ENCODE measurements around the gene HEXD.

DNA sequence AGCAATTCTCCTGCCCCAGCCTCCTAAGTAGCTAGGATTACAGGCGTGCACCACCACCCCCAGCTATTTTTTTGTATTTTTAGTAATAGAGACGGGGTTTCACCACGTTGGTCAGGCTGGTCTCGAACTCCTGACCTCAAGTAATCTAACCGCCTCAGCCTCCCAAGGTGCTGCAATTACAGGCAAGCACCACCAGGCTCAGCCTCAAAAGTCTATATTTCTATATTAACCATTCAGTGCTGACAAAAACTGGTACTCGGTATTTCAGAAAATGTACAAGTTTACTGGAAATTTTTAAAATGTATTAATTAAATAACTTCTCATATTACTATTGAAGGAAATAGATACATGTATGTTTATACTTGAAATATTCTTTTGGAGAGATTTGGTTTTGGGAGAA is 1.4 kb upstream of the HEXD start:
- TF ChIP-seq, protein P1, sequence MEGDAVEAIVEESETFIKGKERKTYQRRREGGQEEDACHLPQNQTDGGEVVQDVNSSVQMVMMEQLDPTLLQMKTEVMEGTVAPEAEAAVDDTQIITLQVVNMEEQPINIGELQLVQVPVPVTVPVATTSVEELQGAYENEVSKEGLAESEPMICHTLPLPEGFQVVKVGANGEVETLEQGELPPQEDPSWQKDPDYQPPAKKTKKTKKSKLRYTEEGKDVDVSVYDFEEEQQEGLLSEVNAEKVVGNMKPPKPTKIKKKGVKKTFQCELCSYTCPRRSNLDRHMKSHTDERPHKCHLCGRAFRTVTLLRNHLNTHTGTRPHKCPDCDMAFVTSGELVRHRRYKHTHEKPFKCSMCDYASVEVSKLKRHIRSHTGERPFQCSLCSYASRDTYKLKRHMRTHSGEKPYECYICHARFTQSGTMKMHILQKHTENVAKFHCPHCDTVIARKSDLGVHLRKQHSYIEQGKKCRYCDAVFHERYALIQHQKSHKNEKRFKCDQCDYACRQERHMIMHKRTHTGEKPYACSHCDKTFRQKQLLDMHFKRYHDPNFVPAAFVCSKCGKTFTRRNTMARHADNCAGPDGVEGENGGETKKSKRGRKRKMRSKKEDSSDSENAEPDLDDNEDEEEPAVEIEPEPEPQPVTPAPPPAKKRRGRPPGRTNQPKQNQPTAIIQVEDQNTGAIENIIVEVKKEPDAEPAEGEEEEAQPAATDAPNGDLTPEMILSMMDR (IDR thresholded peaks at IDR 0.05 in 2 of 3, conservative IDR thresholded peaks at IDR 0.05 in 1 of 3; ENCODE audit: control insufficient read depth in 2 of 3, extremely low read depth in 1 of 3, insufficient read depth in 1 of 3, low read depth in 3 of 3, low read length in 3 of 3): peak in 1 of 3 experiments; percentile 18; a peak in 1 of 6 replicates
- TF ChIP-seq EZH2 (IDR thresholded peaks at IDR 0.05; ENCODE audit: borderline replicate concordance, control insufficient read depth, low read depth, low read length) (no peak), RFX5 (IDR thresholded peaks at IDR 0.05; ENCODE audit: low read depth, low read length) (no peak), FOXM1 (IDR thresholded peaks at IDR 0.05; ENCODE audit: low read depth, low read length) (no peak), POLR2AphosphoS5 (IDR thresholded peaks at IDR 0.05; ENCODE audit: low read length) (no peak), GABPA (IDR thresholded peaks at IDR 0.05; ENCODE audit: low read depth) (no peak), CEBPB (IDR thresholded peaks at IDR 0.05; ENCODE audit: borderline replicate concordance in 1 of 2, low read depth in 2 of 2, low read length in 2 of 2) (no peak), SIN3A (IDR thresholded peaks at IDR 0.05; ENCODE audit: low read depth, low read length) (no peak), POLR2A (IDR thresholded peaks at IDR 0.05; ENCODE audit: low read depth, low read length) (no peak)
- TF ChIP-seq, protein P2, sequence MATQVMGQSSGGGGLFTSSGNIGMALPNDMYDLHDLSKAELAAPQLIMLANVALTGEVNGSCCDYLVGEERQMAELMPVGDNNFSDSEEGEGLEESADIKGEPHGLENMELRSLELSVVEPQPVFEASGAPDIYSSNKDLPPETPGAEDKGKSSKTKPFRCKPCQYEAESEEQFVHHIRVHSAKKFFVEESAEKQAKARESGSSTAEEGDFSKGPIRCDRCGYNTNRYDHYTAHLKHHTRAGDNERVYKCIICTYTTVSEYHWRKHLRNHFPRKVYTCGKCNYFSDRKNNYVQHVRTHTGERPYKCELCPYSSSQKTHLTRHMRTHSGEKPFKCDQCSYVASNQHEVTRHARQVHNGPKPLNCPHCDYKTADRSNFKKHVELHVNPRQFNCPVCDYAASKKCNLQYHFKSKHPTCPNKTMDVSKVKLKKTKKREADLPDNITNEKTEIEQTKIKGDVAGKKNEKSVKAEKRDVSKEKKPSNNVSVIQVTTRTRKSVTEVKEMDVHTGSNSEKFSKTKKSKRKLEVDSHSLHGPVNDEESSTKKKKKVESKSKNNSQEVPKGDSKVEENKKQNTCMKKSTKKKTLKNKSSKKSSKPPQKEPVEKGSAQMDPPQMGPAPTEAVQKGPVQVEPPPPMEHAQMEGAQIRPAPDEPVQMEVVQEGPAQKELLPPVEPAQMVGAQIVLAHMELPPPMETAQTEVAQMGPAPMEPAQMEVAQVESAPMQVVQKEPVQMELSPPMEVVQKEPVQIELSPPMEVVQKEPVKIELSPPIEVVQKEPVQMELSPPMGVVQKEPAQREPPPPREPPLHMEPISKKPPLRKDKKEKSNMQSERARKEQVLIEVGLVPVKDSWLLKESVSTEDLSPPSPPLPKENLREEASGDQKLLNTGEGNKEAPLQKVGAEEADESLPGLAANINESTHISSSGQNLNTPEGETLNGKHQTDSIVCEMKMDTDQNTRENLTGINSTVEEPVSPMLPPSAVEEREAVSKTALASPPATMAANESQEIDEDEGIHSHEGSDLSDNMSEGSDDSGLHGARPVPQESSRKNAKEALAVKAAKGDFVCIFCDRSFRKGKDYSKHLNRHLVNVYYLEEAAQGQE (IDR thresholded peaks at IDR 0.05; ENCODE audit: low read depth, low read length): no peak
- TF ChIP-seq, protein P3, sequence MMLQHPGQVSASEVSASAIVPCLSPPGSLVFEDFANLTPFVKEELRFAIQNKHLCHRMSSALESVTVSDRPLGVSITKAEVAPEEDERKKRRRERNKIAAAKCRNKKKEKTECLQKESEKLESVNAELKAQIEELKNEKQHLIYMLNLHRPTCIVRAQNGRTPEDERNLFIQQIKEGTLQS (IDR thresholded peaks at IDR 0.05; ENCODE audit: borderline replicate concordance, extremely low read depth, low read depth, low read length): no peak
- TF ChIP-seq, protein P4, sequence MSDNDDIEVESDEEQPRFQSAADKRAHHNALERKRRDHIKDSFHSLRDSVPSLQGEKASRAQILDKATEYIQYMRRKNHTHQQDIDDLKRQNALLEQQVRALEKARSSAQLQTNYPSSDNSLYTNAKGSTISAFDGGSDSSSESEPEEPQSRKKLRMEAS (IDR thresholded peaks at IDR 0.05; ENCODE audit: low read depth, low read length): no peak
- TF ChIP-seq, protein P5, sequence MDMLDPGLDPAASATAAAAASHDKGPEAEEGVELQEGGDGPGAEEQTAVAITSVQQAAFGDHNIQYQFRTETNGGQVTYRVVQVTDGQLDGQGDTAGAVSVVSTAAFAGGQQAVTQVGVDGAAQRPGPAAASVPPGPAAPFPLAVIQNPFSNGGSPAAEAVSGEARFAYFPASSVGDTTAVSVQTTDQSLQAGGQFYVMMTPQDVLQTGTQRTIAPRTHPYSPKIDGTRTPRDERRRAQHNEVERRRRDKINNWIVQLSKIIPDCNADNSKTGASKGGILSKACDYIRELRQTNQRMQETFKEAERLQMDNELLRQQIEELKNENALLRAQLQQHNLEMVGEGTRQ (IDR thresholded peaks at IDR 0.05; ENCODE audit: borderline replicate concordance, low read depth, low read length): no peak
- TF ChIP-seq, protein P6, sequence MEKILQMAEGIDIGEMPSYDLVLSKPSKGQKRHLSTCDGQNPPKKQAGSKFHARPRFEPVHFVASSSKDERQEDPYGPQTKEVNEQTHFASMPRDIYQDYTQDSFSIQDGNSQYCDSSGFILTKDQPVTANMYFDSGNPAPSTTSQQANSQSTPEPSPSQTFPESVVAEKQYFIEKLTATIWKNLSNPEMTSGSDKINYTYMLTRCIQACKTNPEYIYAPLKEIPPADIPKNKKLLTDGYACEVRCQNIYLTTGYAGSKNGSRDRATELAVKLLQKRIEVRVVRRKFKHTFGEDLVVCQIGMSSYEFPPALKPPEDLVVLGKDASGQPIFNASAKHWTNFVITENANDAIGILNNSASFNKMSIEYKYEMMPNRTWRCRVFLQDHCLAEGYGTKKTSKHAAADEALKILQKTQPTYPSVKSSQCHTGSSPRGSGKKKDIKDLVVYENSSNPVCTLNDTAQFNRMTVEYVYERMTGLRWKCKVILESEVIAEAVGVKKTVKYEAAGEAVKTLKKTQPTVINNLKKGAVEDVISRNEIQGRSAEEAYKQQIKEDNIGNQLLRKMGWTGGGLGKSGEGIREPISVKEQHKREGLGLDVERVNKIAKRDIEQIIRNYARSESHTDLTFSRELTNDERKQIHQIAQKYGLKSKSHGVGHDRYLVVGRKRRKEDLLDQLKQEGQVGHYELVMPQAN (conservative IDR thresholded peaks at IDR 0.05): no peak

All from GM12878 (cell line).